ENCODE results near the gene KAZN.
"Not testable (repeated sequence)": the region's sequence is repeated elsewhere in the genome, so short reads cannot be mapped to it uniquely, and the experiment has no call there.

KAZN gene

GRCh38 chr1:14956579-14957195 lies 358.2 kb downstream of the KAZN start:
- Histone ChIP-seq H3K9me3 (replicated peaks; ENCODE audit: low read length) (no peaks in the 10 kb centered on the region), H3K4me2 (ENCODE audit: low read length) (no peak overlapping the region), H3K4me3 (ENCODE audit: low read length) (no peak overlapping the region), H3K27me3 (ENCODE audit: control insufficient read depth, insufficient read depth, low read length) (no peaks in the 10 kb centered on the region), H3K36me3 (ENCODE audit: insufficient read depth, low read length) (peaks cover 19% of the 10 kb centered on the region), H3K9ac (ENCODE audit: low read depth, low read length) (no peak overlapping the region), H3K4me1 (ENCODE audit: control insufficient read depth, insufficient read depth, low read length) (peaks cover 11% of the 10 kb centered on the region)

GRCh38 chr1:14957375-14958098 lies 359.1 kb downstream of the KAZN start:
- H3K9me3 ChIP-seq (replicated peaks; ENCODE audit: low read length) = no peaks in the 10 kb centered on the region
- H3K4me3 ChIP-seq (ENCODE audit: low read length) = no peak overlapping the region
- peaks cover 11% of the 10 kb centered on the region for H3K4me1 ChIP-seq (ENCODE audit: control insufficient read depth, insufficient read depth, low read length)
- H3K9ac ChIP-seq (ENCODE audit: low read depth, low read length) = no peak overlapping the region
- peaks cover 25% of the 10 kb centered on the region for H3K36me3 ChIP-seq (ENCODE audit: insufficient read depth, low read length)
- H3K4me2 ChIP-seq (ENCODE audit: low read length) = no peak overlapping the region
- no peaks in the 10 kb centered on the region for H3K27me3 ChIP-seq (ENCODE audit: control insufficient read depth, insufficient read depth, low read length)

- Histone ChIP-seq H3K9me3 (replicated peaks; ENCODE audit: low read length) (no peaks in the 10 kb centered on the region), H3K4me2 (ENCODE audit: low read length) (no peak overlapping the region), H3K4me3 (ENCODE audit: low read length) (no peak overlapping the region), H3K9ac (ENCODE audit: low read depth, low read length) (no peak overlapping the region), H3K4me1 (ENCODE audit: control insufficient read depth, insufficient read depth, low read length) (peaks cover 6% of the 10 kb centered on the region), H3K36me3 (ENCODE audit: insufficient read depth, low read length) (peaks cover 33% of the 10 kb centered on the region), H3K27me3 (ENCODE audit: control insufficient read depth, insufficient read depth, low read length) (no peaks in the 10 kb centered on the region)
Observed at GRCh38 chr1:14958249-14959058, 360.0 kb downstream of the KAZN start.

- Histone ChIP-seq H3K36me3 (ENCODE audit: insufficient read depth, low read length) (peaks cover 30% of the 10 kb centered on the region), H3K27me3 (ENCODE audit: control insufficient read depth, insufficient read depth, low read length) (no peaks in the 10 kb centered on the region), H3K9me3 (replicated peaks; ENCODE audit: low read length) (no peaks in the 10 kb centered on the region), H3K9ac (ENCODE audit: low read depth, low read length) (no peak overlapping the region), H3K4me3 (ENCODE audit: low read length) (no peak overlapping the region), H3K4me2 (ENCODE audit: low read length) (no peak overlapping the region), H3K4me1 (ENCODE audit: control insufficient read depth, insufficient read depth, low read length) (peaks cover 2% of the 10 kb centered on the region)
Observed at GRCh38 chr1:14959059-14959694, 360.7 kb downstream of the KAZN start.

GRCh38 chr1:14961661-14962267 lies 363.3 kb downstream of the KAZN start:
- H3K4me2 ChIP-seq (ENCODE audit: low read length) = no peak overlapping the region
- H3K4me1 ChIP-seq (ENCODE audit: control insufficient read depth, insufficient read depth, low read length) = no peaks in the 10 kb centered on the region
- no peaks in the 10 kb centered on the region for H3K9me3 ChIP-seq (replicated peaks; ENCODE audit: low read length)
- no peaks in the 10 kb centered on the region for H3K27me3 ChIP-seq (ENCODE audit: control insufficient read depth, insufficient read depth, low read length)
- peaks cover 30% of the 10 kb centered on the region for H3K36me3 ChIP-seq (ENCODE audit: insufficient read depth, low read length)
- H3K4me3 ChIP-seq (ENCODE audit: low read length) = no peak overlapping the region
- H3K9ac ChIP-seq (ENCODE audit: low read depth, low read length) = no peak overlapping the region

GRCh38 chr1:14962407-14962806 lies 363.9 kb downstream of the KAZN start:
- no peak overlapping the region for H3K4me3 ChIP-seq (ENCODE audit: low read length)
- H3K27me3 ChIP-seq (ENCODE audit: control insufficient read depth, insufficient read depth, low read length) = no peaks in the 10 kb centered on the region
- no peak overlapping the region for H3K9ac ChIP-seq (ENCODE audit: low read depth, low read length)
- H3K4me2 ChIP-seq (ENCODE audit: low read length) = no peak overlapping the region
- no peaks in the 10 kb centered on the region for H3K4me1 ChIP-seq (ENCODE audit: control insufficient read depth, insufficient read depth, low read length)
- H3K36me3 ChIP-seq (ENCODE audit: insufficient read depth, low read length) = peaks cover 25% of the 10 kb centered on the region
- no peaks in the 10 kb centered on the region for H3K9me3 ChIP-seq (replicated peaks; ENCODE audit: low read length)

GRCh38 chr1:14963791-14964710 lies 365.6 kb downstream of the KAZN start:
- not testable (repeated sequence) for H3K4me3 ChIP-seq (ENCODE audit: low read length); H3K9me3 ChIP-seq (replicated peaks; ENCODE audit: low read length); H3K4me2 ChIP-seq (ENCODE audit: low read length); H3K27me3 ChIP-seq (ENCODE audit: control insufficient read depth, insufficient read depth, low read length); H3K9ac ChIP-seq (ENCODE audit: low read depth, low read length)
- Histone ChIP-seq H3K36me3 (ENCODE audit: insufficient read depth, low read length) (peaks cover 25% of the 10 kb centered on the region), H3K4me1 (ENCODE audit: control insufficient read depth, insufficient read depth, low read length) (peaks cover 16% of the 10 kb centered on the region)

GRCh38 chr1:14964711-14965055 lies 366.2 kb downstream of the KAZN start:
- Histone ChIP-seq H3K36me3 (ENCODE audit: insufficient read depth, low read length) (peaks cover 25% of the 10 kb centered on the region), H3K4me3 (ENCODE audit: low read length) (no peak overlapping the region), H3K27me3 (ENCODE audit: control insufficient read depth, insufficient read depth, low read length) (no peaks in the 10 kb centered on the region), H3K4me1 (ENCODE audit: control insufficient read depth, insufficient read depth, low read length) (peaks cover 21% of the 10 kb centered on the region), H3K4me2 (ENCODE audit: low read length) (no peak overlapping the region), H3K9me3 (replicated peaks; ENCODE audit: low read length) (no peaks in the 10 kb centered on the region), H3K9ac (ENCODE audit: low read depth, low read length) (no peak overlapping the region)

- peak overlapping the region; percentile 80 for H3K4me2 ChIP-seq (ENCODE audit: low read length)
- H3K4me3 ChIP-seq (ENCODE audit: low read length) = peak overlapping the region; percentile 62
- H3K36me3 ChIP-seq (ENCODE audit: insufficient read depth, low read length) = peaks cover 1% of the 10 kb centered on the region
- no peaks in the 10 kb centered on the region for H3K9me3 ChIP-seq (replicated peaks; ENCODE audit: low read length)
- peak overlapping the region; percentile 73 for H3K9ac ChIP-seq (ENCODE audit: low read depth, low read length)
- no peaks in the 10 kb centered on the region for H3K27me3 ChIP-seq (ENCODE audit: control insufficient read depth, insufficient read depth, low read length)
- peaks cover 45% of the 10 kb centered on the region for H3K4me1 ChIP-seq (ENCODE audit: control insufficient read depth, insufficient read depth, low read length)
Observed at GRCh38 chr1:14968251-14968851, 369.9 kb downstream of the KAZN start.

- H3K9me3 ChIP-seq (replicated peaks; ENCODE audit: low read length) = peaks cover 3% of the 10 kb centered on the region
- peak overlapping the region; percentile 4 for H3K4me3 ChIP-seq (ENCODE audit: low read length)
- H3K36me3 ChIP-seq (ENCODE audit: insufficient read depth, low read length) = peaks cover 3% of the 10 kb centered on the region
- H3K27me3 ChIP-seq (ENCODE audit: control insufficient read depth, insufficient read depth, low read length) = no peaks in the 10 kb centered on the region
- peaks cover 45% of the 10 kb centered on the region for H3K4me1 ChIP-seq (ENCODE audit: control insufficient read depth, insufficient read depth, low read length)
- peak overlapping the region; percentile 73 for H3K9ac ChIP-seq (ENCODE audit: low read depth, low read length)
- H3K4me2 ChIP-seq (ENCODE audit: low read length) = peak overlapping the region; percentile 80
Observed at GRCh38 chr1:14969006-14969405, 370.5 kb downstream of the KAZN start.

Measured in skeletal muscle satellite cell (primary cell).